Thymus (tissue), 11 donors: ENCODE results near the gene EPHB1. TPM values are rescaled to one million over a fixed set of nuclear protein-coding genes. Genes with fewer than 3 reads are reported as not detected.
"Not testable (repeated sequence)": the region's sequence is repeated elsewhere in the genome, so short reads cannot be mapped to it uniquely, and the experiment has no call there.

ENCODE experiments used
- DNase-seq, 9 donors: peaks; one replicate each; pipeline ENCODE4 v3.0.0-alpha.2; 2013; ENCODE audit warnings: low spot score in 9 of 9, low read depth in 6 of 9, missing footprints in 1 of 9
- H3K27ac ChIP-seq, 2 donors: one replicate each; pipeline ENCODE4 v1.5.1; 2013; ENCODE audit warnings: control low read depth in 1 of 2, low read depth in 1 of 2, low read length in 1 of 2, mild to moderate bottlenecking in 1 of 2, moderate library complexity in 1 of 2
- H3K27me3 ChIP-seq, 2 donors: one replicate each; pipeline ENCODE4 v1.5.1; 2013; ENCODE audit warnings: low read length in 1 of 2; ENCODE audit not compliant: control insufficient read depth in 2 of 2, insufficient read depth in 1 of 2
- H3K36me3 ChIP-seq, 2 donors: one replicate each; pipeline ENCODE4 v1.5.1; 2013; ENCODE audit warnings: low read length in 1 of 2, mild to moderate bottlenecking in 1 of 2, moderate library complexity in 1 of 2; ENCODE audit not compliant: control insufficient read depth in 2 of 2, insufficient read depth in 2 of 2
- H3K4me1 ChIP-seq, 2 donors: one replicate each; pipeline ENCODE4 v1.5.1; 2013; ENCODE audit warnings: low read length in 2 of 2; ENCODE audit not compliant: control insufficient read depth in 2 of 2, insufficient read depth in 2 of 2
- H3K4me3 ChIP-seq, 2 donors: one replicate each; pipeline ENCODE4 v1.5.1; 2013; ENCODE audit warnings: low read length in 2 of 2, control low read depth in 1 of 2, mild to moderate bottlenecking in 1 of 2
- H3K9me3 ChIP-seq, 2 donors: one replicate each; pipeline ENCODE4 v1.5.1; 2013; ENCODE audit warnings: low read length in 1 of 2, mild to moderate bottlenecking in 1 of 2; ENCODE audit not compliant: control insufficient read depth in 2 of 2, insufficient read depth in 1 of 2
- WGBS: extraction: QIAGEN DNeasy Blood & Tissue Kit; methylation state at CpG from one replicate; pipeline ENCODE4 v1.1.7; 2013; 5-methylcytosine and 5-hydroxymethylcytosine counted together
- polyA plus RNA-seq: library from polyadenylated mRNA; stranded (reverse); fragments of 200-250 nt; gene quantifications from one replicate; pipeline ENCODE4 v1.2.3, GENCODE V29; 2013
- total RNA-seq: library from RNA; stranded (reverse); fragments of 120-200 nt; gene quantifications from one replicate; pipeline ENCODE4 v1.2.4, GENCODE V29; 2013
- donor health status: healthy.

Gene EPHB1
- total and polyA plus RNA-seq, 2 donors, result 0.46 to 0.66 TPM

DNA sequence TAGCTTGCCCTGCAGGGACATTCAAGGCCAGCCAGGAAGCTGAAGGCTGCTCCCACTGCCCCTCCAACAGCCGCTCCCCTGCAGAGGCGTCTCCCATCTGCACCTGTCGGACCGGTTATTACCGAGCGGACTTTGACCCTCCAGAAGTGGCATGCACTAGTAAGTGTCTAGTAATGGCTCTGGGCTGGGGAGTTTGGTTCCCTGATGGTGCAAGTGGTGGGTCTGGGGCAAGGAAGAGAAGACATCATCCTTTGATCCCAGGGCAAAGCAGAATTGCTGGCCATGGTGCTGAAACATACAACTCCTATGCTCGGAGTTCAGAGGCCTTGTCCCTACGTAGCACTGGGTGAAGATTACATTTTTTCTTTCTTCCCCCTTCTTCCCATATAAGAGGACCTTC, 311.4 kb downstream of the EPHB1 start:
- 75% methylated on average over 8 of the region's 8 CpGs for WGBS
- Histone ChIP-seq H3K27me3 (no peaks in the 10 kb centered on the region), H3K4me1 (no peaks in the 10 kb centered on the region), H3K27ac (no peak overlapping the region), H3K9me3 (no peaks in the 10 kb centered on the region), H3K4me3 (no peak overlapping the region), H3K36me3 (no peaks in the 10 kb centered on the region)
- DNase-seq, result peak; percentile 4 to 62 (median 25)

DNA sequence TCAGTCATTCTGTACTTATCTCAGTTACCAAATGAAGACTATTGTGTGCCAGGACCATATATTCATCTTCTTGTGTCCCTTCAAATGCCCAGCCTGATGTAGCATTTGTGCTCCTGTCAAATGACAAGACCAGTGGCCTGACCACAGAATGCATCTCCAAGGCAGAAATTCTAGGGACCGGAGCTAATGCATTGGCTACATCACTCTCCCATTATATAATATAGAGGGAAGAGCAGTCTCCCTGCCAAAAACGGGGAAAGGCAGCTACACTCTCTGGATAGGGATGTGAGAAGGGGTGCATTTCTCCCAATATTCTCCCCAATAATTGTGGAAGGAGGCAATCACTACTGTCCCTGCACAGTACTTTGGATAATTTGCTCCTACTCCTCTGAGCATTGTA, 312.0 kb downstream of the EPHB1 start:
- Histone ChIP-seq H3K4me3 (no peak overlapping the region), H3K27me3 (no peaks in the 10 kb centered on the region), H3K4me1 (no peaks in the 10 kb centered on the region), H3K36me3 (no peaks in the 10 kb centered on the region), H3K9me3 (no peaks in the 10 kb centered on the region), H3K27ac (no peak overlapping the region)
- WGBS, result 90% methylated on average over 2 of the region's 2 CpGs
- DNase-seq, result no peak

DNA sequence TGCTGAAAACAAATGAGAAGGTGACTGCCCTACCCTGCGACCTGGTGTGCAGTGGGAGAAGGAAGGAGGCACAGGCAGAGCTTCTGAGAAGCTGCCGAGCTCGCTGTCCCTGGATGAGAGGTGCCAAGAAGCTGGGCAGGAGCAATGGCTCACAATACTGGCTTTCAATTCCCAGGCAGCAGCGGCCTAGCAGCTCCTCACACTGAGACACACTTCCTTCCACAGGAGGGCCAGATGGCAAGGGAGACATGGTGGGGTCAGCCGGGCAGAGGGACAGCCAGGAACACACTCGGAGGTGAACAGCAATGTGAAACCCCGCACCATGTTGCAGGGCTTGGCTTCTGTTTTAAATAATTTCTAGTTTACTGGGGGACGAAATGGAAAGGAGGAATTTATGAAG, 314.6 kb downstream of the EPHB1 start:
- Histone ChIP-seq H3K9me3 (no peaks in the 10 kb centered on the region), H3K4me1 (no peaks in the 10 kb centered on the region), H3K36me3 (no peaks in the 10 kb centered on the region), H3K27ac (no peak overlapping the region), H3K27me3 (no peaks in the 10 kb centered on the region), H3K4me3 (no peak overlapping the region)
- 83% methylated on average over 8 of the region's 8 CpGs for WGBS
- DNase-seq, result no peak

DNA sequence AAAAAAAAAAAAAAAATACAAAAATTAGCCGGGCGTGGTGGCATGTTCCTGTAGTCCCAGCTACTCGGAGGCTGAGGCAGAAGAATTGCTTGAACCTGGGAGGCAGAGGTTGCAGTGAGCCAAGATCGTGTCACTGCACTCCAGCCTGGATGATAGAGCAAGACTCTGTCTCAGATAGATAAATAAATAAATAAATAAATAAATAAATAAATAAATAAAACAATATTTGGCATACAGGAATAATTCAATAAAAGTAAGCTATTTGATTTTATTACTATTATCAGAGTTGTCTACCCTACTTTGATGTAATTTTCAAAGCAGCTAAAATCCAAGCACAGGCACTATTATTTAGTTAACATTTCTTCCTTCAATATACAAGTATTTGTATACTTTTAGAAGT, 319.5 kb downstream of the EPHB1 start:
- not testable (repeated sequence) for H3K27me3 ChIP-seq, H3K27ac ChIP-seq, H3K36me3 ChIP-seq, H3K9me3 ChIP-seq, H3K4me3 ChIP-seq, H3K4me1 ChIP-seq, DNase-seq
- WGBS, result 95% methylated on average over 4 of the region's 4 CpGs

DNA sequence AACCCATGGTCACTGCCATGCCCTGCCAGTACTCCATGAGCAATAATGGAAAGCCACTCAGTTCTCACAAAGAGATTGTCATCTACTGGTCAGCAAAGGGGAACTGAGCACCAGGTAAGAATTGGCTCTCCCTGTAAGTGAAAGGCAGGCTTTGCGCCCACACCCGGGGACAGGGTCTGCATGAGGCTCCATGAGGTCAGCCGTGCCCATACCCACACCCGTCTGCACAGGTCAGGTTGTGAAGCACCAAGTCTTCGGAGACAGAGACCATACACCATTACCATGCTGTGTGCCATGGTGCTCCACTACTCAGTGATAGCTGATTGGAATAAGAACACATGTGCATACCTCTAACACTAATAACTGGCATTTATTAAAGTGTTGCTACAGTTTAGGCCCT, 322.9 kb downstream of the EPHB1 start:
- no peaks in the 10 kb centered on the region for H3K27me3 ChIP-seq
- no peak overlapping the region for H3K4me3 ChIP-seq
- WGBS, result 77% methylated on average over 5 of the region's 5 CpGs
- no peaks in the 10 kb centered on the region for H3K4me1 ChIP-seq
- H3K9me3 ChIP-seq, result no peaks in the 10 kb centered on the region
- no peaks in the 10 kb centered on the region for H3K36me3 ChIP-seq
- no peak overlapping the region for H3K27ac ChIP-seq
- no peak for DNase-seq

DNA sequence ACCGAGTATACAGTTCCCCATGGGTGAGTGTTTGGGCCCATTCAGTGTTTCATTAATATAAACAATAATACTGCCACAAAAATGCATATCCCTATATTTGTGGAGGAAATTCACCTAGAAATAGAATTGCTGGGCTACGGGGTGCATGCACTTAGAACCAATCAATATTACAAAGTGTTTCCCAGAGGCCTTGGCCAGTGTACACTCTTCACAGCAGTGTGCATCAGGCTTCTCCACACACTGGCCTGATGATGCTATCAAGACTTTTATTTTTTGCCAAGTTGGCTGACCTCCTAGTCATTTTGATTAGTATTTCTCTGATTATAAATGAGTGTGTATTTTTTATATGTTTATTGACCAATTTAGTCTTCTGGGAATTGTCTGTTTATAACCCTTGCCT, 323.7 kb downstream of the EPHB1 start:
- H3K36me3 ChIP-seq, result no peaks in the 10 kb centered on the region
- 93% methylated on average over 2 of the region's 2 CpGs for WGBS
- H3K27me3 ChIP-seq, result no peaks in the 10 kb centered on the region
- DNase-seq, result no peak
- no peak overlapping the region for H3K27ac ChIP-seq
- H3K4me1 ChIP-seq, result no peaks in the 10 kb centered on the region
- H3K9me3 ChIP-seq, result no peaks in the 10 kb centered on the region
- no peak overlapping the region for H3K4me3 ChIP-seq

DNA sequence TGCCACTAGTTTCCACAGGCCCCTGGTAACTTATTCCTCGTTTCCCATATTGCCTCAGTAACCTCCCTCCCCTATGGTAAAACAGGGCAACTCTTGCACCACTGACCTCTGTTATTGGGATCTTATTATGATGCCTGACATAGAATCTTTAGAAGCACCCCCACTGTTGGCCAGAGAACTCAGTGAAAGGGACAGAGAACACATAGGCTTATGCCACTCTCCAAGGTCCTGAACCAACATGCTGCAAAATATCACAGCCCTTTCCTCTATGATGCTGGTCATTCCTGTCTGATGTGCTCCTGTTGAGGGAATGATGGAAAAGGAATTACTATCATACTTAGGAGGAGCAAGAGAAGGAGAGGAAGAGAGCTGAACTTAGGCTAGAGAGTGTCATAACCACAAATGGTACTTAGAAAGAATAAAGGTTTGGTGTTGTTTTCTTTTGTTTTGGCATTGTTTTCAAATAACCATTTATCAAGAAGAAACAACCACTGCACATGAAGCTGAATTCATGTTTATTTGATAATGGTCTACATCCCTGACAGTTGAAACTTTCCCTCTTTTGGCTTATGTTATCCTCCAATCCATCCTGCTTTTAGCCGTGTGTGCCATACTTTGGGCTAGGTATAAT, 330.2 kb downstream of the EPHB1 start:
- peak in 3 of 9 donors; percentile 3 to 25 (median 20) for DNase-seq
- no peaks in the 10 kb centered on the region for H3K27me3 ChIP-seq
- WGBS, result 88% methylated on average over 2 of the region's 2 CpGs
- no peaks in the 10 kb centered on the region for H3K36me3 ChIP-seq
- no peak overlapping the region for H3K27ac ChIP-seq
- H3K4me1 ChIP-seq, result no peaks in the 10 kb centered on the region
- H3K9me3 ChIP-seq, result no peaks in the 10 kb centered on the region
- H3K4me3 ChIP-seq, result no peak overlapping the region

DNA sequence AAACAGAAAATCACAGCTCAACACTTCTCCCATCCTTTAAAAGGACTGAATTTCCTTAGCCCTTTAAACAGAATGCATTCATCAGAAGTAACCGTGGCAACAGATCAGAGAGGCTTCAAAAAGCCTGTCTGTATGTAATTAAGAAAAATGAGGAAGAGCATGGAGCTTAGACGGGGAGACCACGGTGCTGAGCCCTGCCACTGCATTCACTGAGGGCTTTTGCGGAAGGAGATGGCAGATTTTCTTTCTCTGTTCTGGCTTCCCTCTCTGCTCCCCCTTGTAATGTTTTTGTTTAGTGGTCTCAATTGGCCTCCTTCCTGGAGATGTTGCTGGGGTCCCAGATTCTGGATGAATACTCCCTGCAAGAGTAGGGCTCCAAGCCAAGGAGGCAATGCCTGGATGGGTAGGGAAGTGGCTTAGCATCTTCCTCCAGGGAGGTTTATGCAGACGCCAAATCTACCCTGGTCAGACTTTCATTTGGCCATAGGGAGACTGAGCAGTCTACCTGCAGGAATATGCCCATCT, 332.9 kb downstream of the EPHB1 start:
- 89% methylated on average over 5 of the region's 5 CpGs for WGBS
- no peaks in the 10 kb centered on the region for H3K36me3 ChIP-seq
- no peaks in the 10 kb centered on the region for H3K4me1 ChIP-seq
- H3K9me3 ChIP-seq, result no peaks in the 10 kb centered on the region
- no peak overlapping the region for H3K4me3 ChIP-seq
- H3K27ac ChIP-seq, result no peak overlapping the region
- H3K27me3 ChIP-seq, result no peaks in the 10 kb centered on the region
- no peak for DNase-seq

DNA sequence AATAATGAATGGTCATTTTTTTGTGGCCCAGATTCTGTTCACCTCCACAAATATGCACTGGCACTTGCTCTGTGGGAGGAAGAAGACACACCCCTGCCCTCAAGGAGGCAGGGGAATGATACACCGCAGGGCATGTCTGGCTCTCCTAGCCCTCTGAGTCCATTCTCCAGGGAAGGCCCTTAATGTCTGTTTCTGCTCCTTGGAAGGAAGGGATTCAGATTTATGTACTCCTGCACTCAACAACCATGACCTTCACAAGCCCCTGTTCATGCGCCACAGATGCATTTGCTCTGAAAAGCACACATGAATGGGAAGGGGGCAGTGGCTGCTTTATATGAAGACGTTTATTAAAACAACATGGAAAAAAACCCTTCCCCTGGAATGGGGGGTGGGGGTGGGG, 333.8 kb downstream of the EPHB1 start:
- Histone ChIP-seq H3K4me1 (no peaks in the 10 kb centered on the region), H3K27me3 (no peaks in the 10 kb centered on the region), H3K36me3 (no peaks in the 10 kb centered on the region), H3K9me3 (no peaks in the 10 kb centered on the region), H3K4me3 (no peak overlapping the region), H3K27ac (no peak overlapping the region)
- DNase-seq, result no peak
- WGBS, result 88% methylated on average over 3 of the region's 3 CpGs
